DMS153 (cell line): ENCODE measurements around the gene USP6NL.

Source experiments
- DNase-seq: peaks from one replicate; lab custom pipeline; 2025; lab: John Stamatoyannopoulos, UW

Gene USP6NL

DNA sequence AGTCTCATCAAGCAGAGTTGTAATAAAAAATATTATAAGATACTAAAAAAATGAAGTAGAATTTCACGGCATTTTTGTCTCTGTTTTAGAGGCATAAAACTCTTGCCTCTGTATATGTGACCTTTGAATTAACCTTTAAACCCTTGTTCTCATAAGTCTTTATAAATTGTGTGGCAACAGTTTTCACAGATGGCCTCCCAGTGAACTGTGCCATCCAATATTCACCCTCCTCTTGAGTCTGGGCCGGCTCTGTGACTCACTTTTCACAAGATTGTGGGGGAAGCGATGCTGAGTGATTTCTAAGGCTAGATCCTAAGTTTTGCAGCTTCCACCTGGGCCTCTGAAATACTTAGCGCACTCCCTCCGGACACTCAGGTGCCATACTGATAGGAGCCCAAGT is 4.6 kb upstream of the USP6NL start:
- no peak for DNase-seq

DNA sequence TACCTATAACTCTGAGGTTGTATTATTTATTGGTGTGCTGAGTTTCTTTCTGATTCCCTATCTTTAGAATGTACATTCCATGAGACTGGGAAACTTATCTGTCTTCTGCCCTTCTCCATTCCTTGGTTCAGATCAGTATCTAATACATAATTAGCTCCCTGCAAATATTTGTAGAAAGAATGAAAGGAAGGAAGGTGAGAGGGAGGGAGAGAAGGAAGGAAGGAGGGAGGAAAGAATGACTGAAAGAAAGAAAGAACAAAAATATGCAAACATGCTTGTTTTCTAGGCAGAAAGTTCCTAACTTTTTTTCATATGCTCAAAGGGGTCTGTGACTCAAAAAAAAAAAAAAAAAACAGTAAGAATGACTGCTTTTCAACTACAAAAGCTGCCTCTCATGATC is 3.9 kb upstream of the USP6NL start:
- DNase-seq: no peak

DNA sequence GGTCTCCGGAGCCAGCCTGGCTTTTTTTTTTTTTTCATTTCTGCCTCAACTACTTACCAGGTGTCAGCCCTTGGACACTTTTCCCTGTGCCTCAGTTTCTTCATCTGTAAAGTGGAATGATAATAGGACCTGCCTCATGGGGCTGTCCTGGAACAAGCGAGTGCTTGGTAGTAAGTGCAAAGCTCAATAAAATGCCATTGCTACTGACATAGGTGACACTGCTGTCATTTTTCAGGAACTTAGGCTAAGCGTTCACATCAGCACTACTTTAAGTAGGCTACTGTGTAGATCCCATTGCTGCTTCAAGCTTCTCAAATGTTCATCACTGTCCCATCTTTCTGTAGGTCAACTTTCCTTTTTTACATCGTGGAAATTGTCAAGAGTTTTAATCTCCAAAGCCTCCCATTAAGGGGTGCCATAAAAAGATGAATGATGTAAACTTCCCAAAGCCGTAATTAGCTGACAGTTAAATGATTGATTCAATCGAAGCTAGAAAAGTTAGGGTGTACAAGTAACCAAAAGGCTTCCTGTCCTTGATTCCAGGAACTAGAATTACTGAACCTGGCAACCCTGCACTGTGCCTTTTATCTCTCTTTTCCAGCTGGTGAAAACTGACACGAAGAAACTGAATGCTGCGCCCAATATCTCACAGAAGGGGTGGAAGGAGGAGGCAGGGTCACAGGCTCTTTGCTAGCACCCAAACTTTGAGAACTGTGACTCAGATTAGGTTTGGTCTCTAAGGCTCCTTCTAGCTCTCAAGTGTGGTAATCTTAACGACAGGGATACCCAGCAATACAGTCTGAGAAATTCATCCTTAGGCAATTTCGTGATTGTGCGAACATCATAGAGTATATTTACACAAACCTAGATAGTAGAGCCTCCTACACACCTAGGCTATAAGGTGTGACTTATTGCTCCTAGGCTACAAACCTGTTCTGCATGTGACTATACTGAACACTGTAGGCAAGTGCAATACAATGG is 861 bp upstream of the USP6NL start:
- no peak for DNase-seq

DNA sequence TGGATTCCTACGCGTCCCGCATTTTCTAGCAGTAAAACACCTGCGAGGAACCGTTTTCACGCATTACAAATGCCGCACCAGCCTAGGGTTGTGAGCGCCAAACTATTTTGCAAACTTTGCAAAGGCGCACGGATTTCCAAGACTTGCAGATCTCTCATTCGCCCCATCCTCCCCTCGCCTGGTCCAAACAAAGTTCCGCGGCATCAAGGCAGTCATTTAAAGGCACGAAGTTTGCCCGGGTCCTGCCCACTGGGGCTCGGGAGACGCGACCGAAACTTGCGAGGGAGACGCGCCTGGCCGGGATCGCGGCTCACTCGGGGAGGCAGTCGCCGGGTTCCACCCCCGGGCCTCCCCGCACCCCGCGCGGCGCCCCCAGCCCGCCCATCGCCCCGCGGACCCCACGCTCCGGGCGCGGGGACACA is 613 bp downstream of the USP6NL start:
- DNase-seq: no peak

DNA sequence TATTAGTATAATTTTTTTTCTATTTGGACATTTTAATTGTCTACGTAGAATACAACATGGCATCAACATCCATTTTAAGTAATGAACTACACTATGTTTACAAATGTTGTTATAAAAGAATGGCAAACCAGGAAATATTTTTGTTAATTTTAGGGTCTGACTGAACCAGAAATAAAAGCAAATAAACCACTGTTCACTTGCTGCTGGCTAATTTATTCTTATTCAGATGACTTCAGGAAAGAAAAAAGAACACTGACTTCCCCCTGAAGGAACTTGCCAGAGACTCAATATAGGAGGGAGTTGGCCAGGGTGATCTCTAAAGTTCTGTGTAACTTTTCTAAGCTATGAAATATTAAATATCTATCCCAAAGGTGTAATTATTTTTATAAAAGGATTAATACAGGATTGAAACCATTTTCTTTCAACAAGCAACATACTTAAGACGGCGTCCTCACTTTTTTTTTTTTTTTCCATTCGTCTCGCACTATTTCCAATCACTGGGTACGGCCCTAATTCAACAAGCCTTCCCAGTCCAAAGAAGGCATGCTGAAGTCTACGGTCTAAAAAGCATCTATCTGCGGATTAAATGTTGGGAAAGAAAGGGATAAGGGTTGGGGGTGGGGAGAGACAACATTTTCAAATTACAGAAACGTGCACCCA is 1.2 kb downstream of the USP6NL start:
- DNase-seq: no peak

DNA sequence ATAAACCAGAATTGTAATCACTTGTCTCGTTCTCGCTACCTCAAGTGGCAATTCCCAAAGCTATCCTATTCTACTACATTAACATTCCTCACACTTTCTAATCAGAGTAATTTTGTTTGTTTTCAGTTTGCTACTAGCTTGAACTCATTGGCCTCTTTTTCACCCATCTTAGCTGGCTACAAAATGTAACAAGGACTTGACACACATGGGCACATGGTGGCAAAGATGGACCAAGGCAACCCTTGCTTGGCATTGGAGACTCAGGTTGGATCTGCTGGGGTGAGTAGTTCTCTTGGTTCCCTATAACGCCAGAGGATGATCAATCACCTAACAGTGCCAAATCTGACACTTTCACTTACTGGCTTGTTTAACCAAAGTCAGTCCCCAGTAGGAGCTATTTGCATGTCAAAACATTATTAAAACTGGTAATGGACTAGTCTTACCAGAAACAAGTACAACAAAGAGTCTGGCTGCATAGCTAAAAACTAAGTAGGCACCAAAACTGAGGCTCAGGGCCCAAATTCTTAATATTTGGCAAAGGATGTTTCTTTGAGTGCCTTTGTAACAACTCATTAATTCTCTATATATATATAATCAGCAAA is 1.9 kb downstream of the USP6NL start:
- no peak for DNase-seq

DNA sequence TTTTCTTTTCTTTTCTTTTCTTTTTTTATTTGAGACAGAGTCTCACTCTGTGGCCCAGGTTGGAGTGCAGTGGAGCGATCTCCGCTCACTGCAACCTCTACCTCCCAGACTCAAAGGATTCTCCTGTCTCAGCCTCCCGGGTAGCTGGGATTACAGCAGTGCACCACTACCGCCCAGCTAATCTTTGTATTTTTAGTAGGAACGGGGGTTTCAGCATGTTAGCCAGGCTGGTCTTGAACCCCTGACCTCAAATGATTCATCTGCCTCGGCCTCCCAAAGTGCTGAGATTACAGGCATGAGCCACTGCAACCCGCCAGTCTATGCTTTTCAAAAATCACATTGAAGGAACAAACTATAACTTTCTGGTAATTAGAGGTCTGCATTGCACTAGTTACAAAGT is 2.4 kb downstream of the USP6NL start:
- no peak for DNase-seq

DNA sequence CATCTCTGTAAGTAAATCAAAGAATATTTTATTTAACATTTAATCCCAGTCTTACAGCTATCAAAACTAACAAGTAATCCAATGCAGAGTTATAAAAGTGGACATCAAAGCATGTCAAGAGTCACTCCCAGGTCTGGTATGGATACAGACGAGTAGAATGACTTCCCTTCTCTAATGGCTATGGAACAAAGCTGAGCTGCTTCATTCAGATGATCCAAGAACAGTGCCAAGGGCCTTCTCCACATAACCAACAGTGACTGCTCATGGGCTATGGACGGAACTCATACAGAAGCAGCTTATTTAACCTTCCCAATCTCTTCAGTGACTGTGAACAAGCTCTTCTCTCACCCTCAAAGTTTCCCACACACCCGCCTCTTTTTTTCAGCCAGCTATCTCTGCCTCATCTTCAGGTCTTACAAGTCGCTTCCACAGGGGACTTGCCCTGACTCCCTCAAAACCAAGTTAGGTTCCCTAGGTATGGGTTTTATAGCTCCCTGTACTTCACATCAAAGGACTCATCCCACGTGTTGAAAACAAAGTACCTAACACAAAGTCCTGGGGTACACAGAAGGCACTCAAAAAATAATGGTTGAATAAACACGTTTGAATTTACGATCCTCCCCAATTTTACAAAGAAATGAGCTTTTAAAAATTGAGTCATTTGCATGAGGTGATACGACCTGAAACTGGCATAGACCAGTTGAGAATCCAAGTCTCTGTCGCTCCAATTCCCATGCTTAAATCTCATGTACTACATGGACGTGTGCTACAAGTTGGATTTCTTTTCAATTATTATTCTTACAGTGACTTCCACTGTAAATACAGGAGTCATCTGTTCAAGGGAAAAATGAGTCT is 3.1 kb downstream of the USP6NL start:
- DNase-seq: no peak

DNA sequence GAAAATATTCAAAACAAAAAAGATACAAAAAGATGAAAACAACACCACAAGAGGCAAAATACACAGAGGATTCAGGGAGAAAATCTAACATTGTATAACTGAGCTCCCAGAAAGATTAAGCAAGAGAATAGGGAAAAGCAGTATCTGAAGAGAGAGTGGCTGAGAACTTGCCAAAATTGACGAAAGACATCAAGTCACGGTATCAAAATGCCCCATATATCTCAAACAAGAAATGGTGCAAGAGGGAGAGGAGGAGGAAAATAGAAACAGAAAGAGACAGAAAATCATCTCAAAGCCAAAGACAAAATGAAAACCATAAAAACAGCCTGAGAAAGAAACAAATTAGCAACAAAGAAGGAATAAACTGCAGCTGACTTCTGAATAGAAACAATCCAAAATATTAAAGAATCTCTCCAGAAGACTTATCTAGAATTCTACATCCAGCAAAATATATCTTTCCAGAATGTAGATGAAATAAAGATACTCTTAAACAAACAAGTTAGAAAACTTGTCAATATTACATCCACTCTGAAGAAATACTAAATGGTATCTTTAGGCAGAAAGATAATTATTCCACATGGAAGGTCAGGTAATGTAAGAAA is 5.5 kb downstream of the USP6NL start:
- no peak for DNase-seq

DNA sequence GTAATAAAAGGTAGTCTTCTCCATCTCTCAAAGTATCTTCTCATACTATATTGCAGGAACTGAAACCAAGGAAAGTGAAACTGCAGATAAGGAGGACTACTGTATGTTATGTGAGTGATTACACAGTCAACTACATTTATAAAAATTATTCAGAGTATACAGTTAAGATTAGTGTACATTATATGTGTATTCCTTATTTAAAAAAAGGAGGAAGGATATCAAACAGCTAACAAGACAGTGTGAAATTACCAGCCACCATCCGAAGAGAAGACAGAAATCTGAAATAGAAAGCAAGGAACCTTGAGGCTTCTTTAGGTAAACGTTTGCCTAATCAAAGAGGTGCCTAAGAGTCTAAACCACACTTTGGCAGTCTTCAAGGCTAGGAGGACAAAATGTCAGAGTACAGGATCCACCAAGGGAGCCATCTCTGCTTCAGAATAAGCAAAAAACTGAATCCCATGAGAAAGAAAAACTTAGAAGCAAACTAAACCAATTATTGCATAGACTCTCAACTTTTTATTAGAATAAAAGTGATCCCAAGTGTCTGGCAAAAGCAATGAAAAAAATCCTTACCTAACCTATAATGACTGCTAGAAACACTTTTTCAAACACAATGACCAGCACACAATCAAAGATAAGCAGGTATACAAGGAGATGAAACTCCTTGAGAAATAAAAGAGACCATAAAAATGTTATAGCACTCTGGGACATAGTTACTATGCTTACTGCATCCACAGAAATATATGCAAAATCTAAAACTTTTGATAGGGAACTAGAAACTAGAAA is 6.4 kb downstream of the USP6NL start:
- no peak for DNase-seq

DNA sequence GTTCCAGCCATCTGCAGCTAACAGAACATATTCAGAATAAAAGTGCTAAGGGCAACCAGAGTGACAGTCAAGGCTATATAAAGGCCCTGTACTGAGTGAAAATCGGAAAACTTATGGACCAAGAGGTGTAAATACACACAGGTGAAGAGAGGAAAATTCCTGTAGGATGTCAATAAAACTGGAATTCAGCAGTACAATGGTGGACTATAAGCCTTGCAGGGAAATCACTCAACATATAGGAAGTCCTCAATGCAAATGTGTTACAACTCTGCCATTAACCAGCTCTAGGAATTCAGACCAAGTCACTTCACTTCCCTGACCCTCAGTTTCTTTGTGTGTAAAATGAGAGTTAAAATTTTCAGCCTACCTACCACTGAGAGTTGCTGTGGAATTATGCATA is 7.7 kb downstream of the USP6NL start:
- DNase-seq: no peak

DNA sequence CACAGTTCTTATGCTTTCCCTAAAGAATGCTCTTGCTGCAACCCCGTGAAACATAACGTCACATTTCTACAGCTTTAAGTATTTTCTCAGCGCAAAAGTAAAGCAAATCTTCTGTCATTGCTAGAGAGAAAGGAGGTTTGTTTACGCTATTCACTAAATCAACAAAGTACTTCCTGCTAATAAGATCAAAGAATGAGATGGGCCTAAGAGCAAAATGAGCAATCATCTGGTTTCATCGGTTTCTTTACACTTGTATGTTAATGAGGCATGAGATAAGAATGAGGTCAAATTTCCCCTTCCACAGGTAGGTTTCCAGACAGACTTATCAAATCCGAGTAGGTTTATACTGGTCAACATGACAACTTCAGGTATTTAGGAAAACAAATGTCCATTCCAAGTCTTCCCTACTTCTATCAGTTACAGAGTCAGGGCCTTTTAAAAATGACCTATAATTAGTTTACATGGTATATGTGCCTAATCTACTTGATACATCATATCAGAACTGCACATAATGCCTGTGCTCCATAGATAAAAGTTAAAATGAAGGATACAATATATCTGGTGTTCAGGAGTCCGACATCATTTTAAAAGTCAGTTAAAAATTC is 8.4 kb downstream of the USP6NL start:
- DNase-seq: peak; percentile 51

DNA sequence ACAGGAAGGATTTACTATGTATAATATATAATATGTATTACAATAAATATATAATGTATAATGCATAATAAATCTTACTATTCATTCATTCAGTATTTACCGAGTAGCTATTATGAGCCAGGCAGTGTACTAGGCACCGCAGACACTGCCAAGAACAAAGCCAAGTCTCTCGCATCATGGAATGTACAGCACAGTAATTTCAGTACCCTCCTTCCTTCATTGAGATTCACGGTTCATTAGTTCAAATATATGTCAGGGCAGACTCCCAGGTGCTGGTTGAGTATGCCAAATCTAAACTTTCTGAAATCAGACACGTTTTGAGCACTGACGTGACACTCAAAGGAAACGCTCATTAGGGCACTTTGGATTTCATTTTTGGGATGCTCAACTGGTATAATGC is 9.1 kb downstream of the USP6NL start:
- no peak for DNase-seq

DNA sequence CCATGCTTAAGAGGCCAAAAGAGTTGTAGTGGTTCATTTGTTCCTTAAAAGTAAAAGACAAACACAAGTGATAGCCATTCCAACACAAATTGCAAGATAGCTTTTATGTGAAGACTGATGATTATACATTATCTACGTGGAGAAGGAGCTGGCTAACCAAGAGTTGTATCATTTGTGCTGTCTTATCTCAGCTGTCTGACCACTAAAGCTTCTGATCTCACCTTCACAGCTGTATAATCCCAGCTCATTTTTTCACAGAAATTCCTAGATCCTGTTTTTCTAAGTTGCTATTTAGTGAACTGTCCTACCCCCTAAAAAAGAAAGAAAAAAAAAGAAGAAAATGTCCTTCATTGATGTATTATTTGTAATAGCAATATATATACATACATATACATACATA is 9.8 kb downstream of the USP6NL start:
- DNase-seq: no peak

DNA sequence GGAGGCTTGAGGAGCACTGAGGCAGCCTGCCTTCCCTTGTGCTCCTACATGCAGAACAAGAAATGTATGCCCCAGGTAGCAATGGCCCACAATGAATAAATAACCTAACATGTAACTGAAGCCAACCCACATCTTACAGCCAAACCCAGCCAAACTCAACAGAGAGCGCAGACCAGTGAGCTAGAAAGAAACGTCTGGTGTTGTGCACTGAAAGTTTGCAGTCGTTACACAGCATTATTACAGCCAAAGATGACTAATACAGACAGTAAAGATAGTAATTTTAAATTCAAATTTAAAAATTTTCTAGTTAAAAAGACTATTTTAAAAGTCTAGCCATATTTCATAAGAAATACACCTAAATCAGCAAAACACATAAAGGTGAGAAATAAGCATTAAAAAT is 11.2 kb downstream of the USP6NL start:
- no peak for DNase-seq

DNA sequence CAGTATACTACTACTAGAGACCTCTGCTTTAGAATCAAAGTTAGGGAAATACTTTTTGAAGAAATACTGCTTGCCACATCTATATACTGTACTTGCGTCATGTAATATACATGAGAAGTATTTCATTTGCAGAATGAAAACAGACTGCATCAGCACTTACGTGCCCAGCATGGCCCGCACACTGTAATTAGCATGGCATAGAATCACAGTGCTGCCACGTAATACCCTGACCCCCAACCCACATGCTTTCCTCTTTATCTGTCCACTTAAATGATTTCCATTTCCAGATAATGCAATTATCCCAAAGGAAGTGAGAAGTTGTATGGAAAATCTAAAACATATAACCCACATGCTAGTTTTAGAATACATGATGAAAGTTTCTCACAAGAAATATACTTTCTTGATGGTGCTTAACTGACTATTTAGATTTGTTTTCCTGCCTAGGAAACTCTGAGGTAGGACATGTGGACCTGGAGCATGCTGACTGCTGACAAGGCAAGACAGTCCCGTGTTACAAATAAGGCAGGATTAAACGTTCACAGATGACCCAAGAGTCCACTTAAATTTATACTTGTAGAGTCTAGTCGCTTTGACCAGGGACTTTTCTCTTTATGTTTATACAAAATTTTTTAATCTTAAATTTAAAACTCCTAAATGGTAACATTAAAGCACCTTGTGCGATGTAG is 12.6 kb downstream of the USP6NL start:
- DNase-seq: no peak

DNA sequence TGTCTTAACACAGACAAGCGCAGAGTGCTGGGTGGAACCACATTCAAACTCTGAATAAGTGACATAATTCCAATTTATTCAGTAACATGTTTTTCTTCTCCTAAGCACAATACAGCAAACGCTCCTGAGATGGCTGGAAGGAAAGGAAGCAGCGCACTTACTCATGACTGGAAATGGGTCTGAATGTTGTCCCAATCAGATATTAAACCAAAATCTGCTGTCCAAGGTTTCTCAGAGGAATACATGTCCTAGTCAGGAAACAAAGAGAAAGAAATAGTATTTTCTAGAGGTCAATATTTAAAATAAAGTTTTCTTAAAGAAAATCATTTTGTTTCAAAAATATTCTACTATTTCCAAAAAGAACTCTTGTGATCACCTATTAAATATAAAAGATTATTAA is 14.0 kb downstream of the USP6NL start:
- no peak for DNase-seq

DNA sequence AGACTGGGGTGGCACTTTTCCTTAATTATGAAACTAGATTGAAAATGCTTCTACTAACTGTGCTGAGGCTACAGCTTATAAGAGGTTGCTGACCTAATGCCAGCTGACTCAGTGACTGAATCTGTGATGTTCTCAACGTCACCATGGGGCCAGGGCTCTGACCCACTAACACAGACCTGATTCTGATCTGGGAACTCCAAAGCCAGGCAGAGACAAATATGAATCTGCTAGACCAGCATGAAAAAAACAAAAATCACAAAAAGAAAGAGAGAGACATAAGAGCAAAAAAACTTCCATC is 16.1 kb downstream of the USP6NL start:
- no peak for DNase-seq

DNA sequence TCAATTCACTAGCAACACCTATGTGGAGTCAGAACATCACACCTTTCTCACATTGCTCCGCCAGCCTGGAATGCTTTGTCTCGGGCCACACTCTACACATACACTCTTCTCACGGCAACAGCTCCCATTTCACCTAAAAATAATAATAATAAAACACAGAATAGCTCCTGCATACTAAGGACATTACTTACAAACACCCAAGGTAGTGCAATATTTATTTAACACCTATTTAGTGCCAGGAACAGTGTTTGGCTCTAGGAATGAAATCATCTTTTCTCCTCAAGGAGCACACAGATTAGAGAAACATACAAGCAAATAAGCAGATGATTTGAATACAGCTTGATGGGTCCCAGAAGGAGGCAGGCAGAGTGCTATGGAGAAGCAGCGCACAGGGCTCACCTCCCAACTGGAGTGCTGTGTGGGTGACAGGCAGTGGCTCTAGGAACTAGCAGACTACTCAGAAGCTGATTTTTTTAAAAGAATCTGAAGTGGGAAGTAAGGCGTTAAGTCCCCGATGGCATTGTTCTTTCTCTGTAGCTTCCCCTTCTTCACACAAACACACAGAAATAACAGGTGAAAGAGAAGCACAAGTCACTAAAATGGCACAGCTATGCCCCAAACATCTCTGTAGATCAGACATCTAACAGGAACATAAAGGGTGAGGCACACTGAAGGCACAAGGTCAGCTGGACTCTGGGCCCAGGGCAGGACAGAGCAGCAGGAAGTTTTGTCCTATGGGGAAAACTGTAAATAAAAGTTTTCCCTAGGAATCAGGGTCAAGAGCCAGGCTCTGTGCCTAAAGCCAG is 16.7 kb downstream of the USP6NL start:
- no peak for DNase-seq
